ENCODE results near the gene IL1RAPL1. TPM values are rescaled to one million over a fixed set of nuclear protein-coding genes. Genes with fewer than 3 reads are reported as not detected.

The IL1RAPL1 gene
- polyA plus RNA-seq, 1 of the 3 experiments (the other 2 are of a cell fraction), result 2.8 TPM

DNA sequence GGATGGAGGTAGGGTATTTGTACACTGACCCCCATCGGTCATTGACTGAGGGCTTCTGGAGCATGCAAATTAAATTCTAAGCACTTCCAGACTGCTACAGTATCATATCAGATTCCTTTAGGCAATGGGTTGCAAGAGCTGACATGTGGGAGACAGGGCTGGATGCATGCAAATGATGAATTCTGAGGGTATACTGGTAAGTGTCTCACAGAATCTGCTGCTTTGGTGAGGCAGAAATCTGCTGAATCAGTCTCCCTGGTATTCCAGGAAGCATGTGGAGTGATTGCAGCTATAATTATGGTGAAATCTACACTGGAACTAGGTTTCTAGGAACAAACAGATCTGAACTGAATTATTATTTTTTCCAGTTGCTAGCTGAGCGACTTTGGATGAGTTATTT, 943.3 kb downstream of the IL1RAPL1 start:
- Histone ChIP-seq H3K4me3 (ENCODE audit: low read depth in 2 of 2, low read length in 1 of 2) (no peak overlapping the region), H3K27me3 (ENCODE audit: insufficient read depth) (no peaks in the 10 kb centered on the region), H3K36me3 (replicated peaks in 1 of 2; ENCODE audit: control insufficient read depth in 1 of 2, insufficient read depth in 2 of 2, low read length in 1 of 2) (no peaks in the 10 kb centered on the region), H3K79me2 (ENCODE audit: insufficient read depth) (no peaks in the 10 kb centered on the region), H3K9ac (no peak overlapping the region), H3K9me3 (no peaks in the 10 kb centered on the region), H3K27ac (ENCODE audit: low read depth in 2 of 2, low read length in 1 of 2) (no peak overlapping the region; a peak in 1 of 4 replicates), H3F3A (replicated peaks; ENCODE audit: insufficient read depth) (no peaks in the 10 kb centered on the region), H3K4me1 (ENCODE audit: control insufficient read depth in 1 of 2, insufficient read depth in 2 of 2, low read depth in 1 of 2, low read length in 1 of 2) (no peaks in the 10 kb centered on the region), H3K4me2 (no peak overlapping the region), H4K20me1 (ENCODE audit: insufficient read depth) (no peaks in the 10 kb centered on the region), H3K9me2 (no peaks in the 10 kb centered on the region), H2AFZ (ENCODE audit: low read depth) (no peak overlapping the region)
- 14% methylated on average over 2 of the region's 2 CpGs for WGBS (ENCODE audit: low lambda C conversion rate)
- no peak for DNase-seq
- POLR2A ChIA-PET, result no interaction called here
- CTCF ChIA-PET, result interaction anchor here (1.2 kb wide), 1 partner anchor 52 kb away, joined by 3 read pairs; no protein-coding TSS in a partner anchor
- TF ChIP-seq TCF12 (IDR thresholded peaks at IDR 0.05) (peak; percentile 81), RAD21 (IDR thresholded peaks at IDR 0.05; ENCODE audit: low read length) (no peak), TAF1 (IDR thresholded peaks at IDR 0.05; ENCODE audit: borderline replicate concordance, low read depth, low read length) (no peak), RCOR1 (IDR thresholded peaks at IDR 0.05; ENCODE audit: low read length) (no peak), RXRA (IDR thresholded peaks at IDR 0.05; ENCODE audit: borderline replicate concordance, low read depth) (no peak), NFIC (IDR thresholded peaks at IDR 0.05; ENCODE audit: borderline replicate concordance) (no peak), FOXJ3 (CRISPR knock-in tag; IDR thresholded peaks at IDR 0.05) (no peak), EZH2phosphoT487 (IDR thresholded peaks at IDR 0.05; ENCODE audit: borderline replicate concordance, low read depth) (no peak), POLR2AphosphoS5 (IDR thresholded peaks at IDR 0.05; ENCODE audit: low read depth, low read length) (no peak), TEAD4 (IDR thresholded peaks at IDR 0.05; ENCODE audit: borderline replicate concordance, insufficient read depth) (peak; percentile 28; the same call in 1 of the 2 replicates), NRF1 (IDR thresholded peaks at IDR 0.05; ENCODE audit: low read depth, low read length) (no peak), FOSL2 (IDR thresholded peaks at IDR 0.05; ENCODE audit: borderline replicate concordance, low read depth) (peak; percentile 18; the same call in 1 of the 2 replicates), GABPA (IDR thresholded peaks at IDR 0.05; ENCODE audit: low read depth) (no peak), EP300 (IDR thresholded peaks at IDR 0.05; ENCODE audit: borderline replicate concordance in 1 of 2, low read depth in 1 of 2, low read length in 1 of 2) (0 out of 4 replicates have a peak, but pooled peaks have one; percentile 12 to 29)
- TF ChIP-seq, protein P1, sequence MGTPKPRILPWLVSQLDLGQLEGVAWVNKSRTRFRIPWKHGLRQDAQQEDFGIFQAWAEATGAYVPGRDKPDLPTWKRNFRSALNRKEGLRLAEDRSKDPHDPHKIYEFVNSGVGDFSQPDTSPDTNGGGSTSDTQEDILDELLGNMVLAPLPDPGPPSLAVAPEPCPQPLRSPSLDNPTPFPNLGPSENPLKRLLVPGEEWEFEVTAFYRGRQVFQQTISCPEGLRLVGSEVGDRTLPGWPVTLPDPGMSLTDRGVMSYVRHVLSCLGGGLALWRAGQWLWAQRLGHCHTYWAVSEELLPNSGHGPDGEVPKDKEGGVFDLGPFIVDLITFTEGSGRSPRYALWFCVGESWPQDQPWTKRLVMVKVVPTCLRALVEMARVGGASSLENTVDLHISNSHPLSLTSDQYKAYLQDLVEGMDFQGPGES (IDR thresholded peaks at IDR 0.05; ENCODE audit: low read depth, low read length), result no peak
- TF ChIP-seq, protein P2, sequence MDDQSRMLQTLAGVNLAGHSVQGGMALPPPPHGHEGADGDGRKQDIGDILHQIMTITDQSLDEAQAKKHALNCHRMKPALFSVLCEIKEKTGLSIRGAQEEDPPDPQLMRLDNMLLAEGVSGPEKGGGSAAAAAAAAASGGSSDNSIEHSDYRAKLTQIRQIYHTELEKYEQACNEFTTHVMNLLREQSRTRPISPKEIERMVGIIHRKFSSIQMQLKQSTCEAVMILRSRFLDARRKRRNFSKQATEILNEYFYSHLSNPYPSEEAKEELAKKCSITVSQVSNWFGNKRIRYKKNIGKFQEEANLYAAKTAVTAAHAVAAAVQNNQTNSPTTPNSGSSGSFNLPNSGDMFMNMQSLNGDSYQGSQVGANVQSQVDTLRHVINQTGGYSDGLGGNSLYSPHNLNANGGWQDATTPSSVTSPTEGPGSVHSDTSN (IDR thresholded peaks at IDR 0.05), result peak; percentile 59

DNA sequence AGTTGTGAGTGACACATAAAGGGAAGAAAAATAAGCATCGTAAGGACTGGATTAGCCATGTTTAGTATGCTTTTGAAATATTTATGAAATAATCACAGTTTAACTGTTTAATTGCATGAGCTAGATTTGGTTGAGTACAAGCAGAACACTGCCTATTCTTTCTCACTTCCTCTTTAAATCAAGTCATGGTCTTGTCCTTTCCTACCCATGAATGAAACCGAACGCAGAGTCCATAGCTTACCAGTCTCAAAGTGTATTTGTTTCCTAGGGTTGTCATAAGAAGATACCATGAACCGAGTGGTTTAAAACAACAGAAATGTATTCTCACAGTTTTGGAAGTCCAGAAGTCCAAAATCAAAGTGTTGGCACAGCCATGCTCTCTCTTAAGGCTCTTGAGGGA, 944.1 kb downstream of the IL1RAPL1 start:
- Histone ChIP-seq H4K20me1 (ENCODE audit: insufficient read depth) (no peaks in the 10 kb centered on the region), H3K4me2 (no peak overlapping the region), H3K9me3 (no peaks in the 10 kb centered on the region), H3K27me3 (ENCODE audit: insufficient read depth) (no peaks in the 10 kb centered on the region), H3K27ac (ENCODE audit: low read depth in 2 of 2, low read length in 1 of 2) (no peak overlapping the region), H3K36me3 (replicated peaks in 1 of 2; ENCODE audit: control insufficient read depth in 1 of 2, insufficient read depth in 2 of 2, low read length in 1 of 2) (no peaks in the 10 kb centered on the region), H3K9ac (no peak overlapping the region), H3K9me2 (no peaks in the 10 kb centered on the region), H3K4me3 (ENCODE audit: low read depth in 2 of 2, low read length in 1 of 2) (no peak overlapping the region), H3K4me1 (ENCODE audit: control insufficient read depth in 1 of 2, insufficient read depth in 2 of 2, low read depth in 1 of 2, low read length in 1 of 2) (no peaks in the 10 kb centered on the region; a peak in 1 of 4 replicates), H3K79me2 (ENCODE audit: insufficient read depth) (no peaks in the 10 kb centered on the region), H3F3A (replicated peaks; ENCODE audit: insufficient read depth) (no peaks in the 10 kb centered on the region), H2AFZ (ENCODE audit: low read depth) (no peak overlapping the region)
- no peak for DNase-seq
- POLR2A ChIA-PET, result no interaction called here
- WGBS (ENCODE audit: low lambda C conversion rate), result 10% methylated on average over 4 of the region's 4 CpGs
- CTCF ChIA-PET, result interaction anchor here (1.2 kb wide), 1 partner anchor 53 kb away, joined by 3 read pairs; no protein-coding TSS in a partner anchor
- TF ChIP-seq SIN3A (IDR thresholded peaks at IDR 0.05; ENCODE audit: borderline replicate concordance, low read depth, low read length) (no peak), MEF2A (IDR thresholded peaks at IDR 0.05; ENCODE audit: borderline replicate concordance, low read depth) (no peak), RFX5 (IDR thresholded peaks at IDR 0.05; ENCODE audit: low read length) (no peak), NRF1 (IDR thresholded peaks at IDR 0.05; ENCODE audit: low read depth, low read length) (no peak), MXI1 (IDR thresholded peaks at IDR 0.05; ENCODE audit: low read depth, low read length) (no peak), RAD21 (IDR thresholded peaks at IDR 0.05; ENCODE audit: low read length) (no peak), ELF1 (IDR thresholded peaks at IDR 0.05) (no peak), TAF1 (IDR thresholded peaks at IDR 0.05; ENCODE audit: borderline replicate concordance, low read depth, low read length) (no peak), JUND (IDR thresholded peaks at IDR 0.05) (no peak), CHD2 (IDR thresholded peaks at IDR 0.05; ENCODE audit: low read length, partially characterized antibody) (no peak)
- TF ChIP-seq, protein P3, sequence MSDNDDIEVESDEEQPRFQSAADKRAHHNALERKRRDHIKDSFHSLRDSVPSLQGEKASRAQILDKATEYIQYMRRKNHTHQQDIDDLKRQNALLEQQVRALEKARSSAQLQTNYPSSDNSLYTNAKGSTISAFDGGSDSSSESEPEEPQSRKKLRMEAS (IDR thresholded peaks at IDR 0.05; ENCODE audit: low read depth), result no peak
- TF ChIP-seq, protein P4, sequence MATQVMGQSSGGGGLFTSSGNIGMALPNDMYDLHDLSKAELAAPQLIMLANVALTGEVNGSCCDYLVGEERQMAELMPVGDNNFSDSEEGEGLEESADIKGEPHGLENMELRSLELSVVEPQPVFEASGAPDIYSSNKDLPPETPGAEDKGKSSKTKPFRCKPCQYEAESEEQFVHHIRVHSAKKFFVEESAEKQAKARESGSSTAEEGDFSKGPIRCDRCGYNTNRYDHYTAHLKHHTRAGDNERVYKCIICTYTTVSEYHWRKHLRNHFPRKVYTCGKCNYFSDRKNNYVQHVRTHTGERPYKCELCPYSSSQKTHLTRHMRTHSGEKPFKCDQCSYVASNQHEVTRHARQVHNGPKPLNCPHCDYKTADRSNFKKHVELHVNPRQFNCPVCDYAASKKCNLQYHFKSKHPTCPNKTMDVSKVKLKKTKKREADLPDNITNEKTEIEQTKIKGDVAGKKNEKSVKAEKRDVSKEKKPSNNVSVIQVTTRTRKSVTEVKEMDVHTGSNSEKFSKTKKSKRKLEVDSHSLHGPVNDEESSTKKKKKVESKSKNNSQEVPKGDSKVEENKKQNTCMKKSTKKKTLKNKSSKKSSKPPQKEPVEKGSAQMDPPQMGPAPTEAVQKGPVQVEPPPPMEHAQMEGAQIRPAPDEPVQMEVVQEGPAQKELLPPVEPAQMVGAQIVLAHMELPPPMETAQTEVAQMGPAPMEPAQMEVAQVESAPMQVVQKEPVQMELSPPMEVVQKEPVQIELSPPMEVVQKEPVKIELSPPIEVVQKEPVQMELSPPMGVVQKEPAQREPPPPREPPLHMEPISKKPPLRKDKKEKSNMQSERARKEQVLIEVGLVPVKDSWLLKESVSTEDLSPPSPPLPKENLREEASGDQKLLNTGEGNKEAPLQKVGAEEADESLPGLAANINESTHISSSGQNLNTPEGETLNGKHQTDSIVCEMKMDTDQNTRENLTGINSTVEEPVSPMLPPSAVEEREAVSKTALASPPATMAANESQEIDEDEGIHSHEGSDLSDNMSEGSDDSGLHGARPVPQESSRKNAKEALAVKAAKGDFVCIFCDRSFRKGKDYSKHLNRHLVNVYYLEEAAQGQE (IDR thresholded peaks at IDR 0.05; ENCODE audit: low read depth, low read length), result no peak

Data from SK-N-SH (cell line).